ENCODE data around the gene CDC27. TPM values are rescaled to one million over a fixed set of nuclear protein-coding genes. Genes with fewer than 3 reads are reported as not detected.

Gene CDC27
- total RNA-seq, 1 experiment from 2014 or later = 83.3 TPM

DNA sequence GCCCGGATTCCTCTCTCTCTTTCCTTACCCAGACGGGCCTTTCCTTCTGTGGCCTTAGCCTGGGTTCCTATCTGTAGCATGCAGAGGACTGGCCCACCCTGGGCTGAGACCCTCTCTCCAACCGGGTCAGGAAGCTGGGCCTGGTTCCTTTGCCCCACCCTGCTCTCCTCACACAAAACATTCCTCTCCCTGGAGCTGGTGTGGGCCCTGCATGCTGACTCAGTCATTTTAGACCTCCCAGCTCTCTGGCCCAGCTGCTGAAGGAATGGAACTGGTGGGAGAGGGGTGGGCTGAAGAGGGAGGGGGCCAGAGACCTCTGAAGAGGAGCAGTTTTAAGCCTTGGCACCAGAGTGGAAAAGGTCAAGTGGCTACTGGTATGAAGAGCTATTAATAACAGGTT lies 21.0 kb upstream of the CDC27 start:
- TF ChIP-seq, protein P1, sequence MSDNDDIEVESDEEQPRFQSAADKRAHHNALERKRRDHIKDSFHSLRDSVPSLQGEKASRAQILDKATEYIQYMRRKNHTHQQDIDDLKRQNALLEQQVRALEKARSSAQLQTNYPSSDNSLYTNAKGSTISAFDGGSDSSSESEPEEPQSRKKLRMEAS (CRISPR knock-in tag; IDR thresholded peaks at IDR 0.05) = no peak
- no peak for TF ChIP-seq ZNF396 (CRISPR knock-in tag; IDR thresholded peaks at IDR 0.05; ENCODE audit: borderline replicate concordance)
- peaks cover 10% of the 10 kb centered on the region for H3K4me1 Mint-ChIP-seq
- ATAC-seq (no peak), DNase-seq (ENCODE audit: low spot score) (no peak)
- POLR2A ChIA-PET = no interaction called here
- CTCF ChIA-PET = no interaction called here
- H3K9me3 Mint-ChIP-seq = no peaks in the 10 kb centered on the region
- no peak overlapping the region for H3K4me3 Mint-ChIP-seq
- no peaks in the 10 kb centered on the region for H3K36me3 Mint-ChIP-seq
- peaks cover 7% of the 10 kb centered on the region; the same call in 1 of the 2 replicates for H3K27me3 Mint-ChIP-seq (ENCODE audit: low read depth)
- H3K27ac Mint-ChIP-seq = no peak overlapping the region

DNA sequence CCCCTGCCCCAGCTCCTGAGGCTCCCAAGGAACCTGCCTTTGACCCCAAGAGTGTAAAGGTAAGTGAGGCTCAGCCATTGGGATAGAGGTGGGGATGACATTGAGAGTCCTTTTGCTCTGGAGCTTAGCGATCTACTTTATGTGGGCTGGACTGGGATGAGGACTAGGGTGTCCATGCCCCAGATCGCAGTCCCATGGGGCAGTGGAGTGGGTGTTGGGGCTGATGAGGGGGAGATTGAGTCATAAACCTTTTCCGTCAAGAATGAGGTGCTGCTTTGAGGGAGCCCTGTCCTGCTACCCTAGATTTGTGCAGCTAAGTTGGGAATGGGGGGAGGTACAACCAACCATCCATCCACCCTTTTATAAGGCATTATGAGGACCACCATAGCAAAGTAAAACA lies 20.4 kb upstream of the CDC27 start:
- Mint-ChIP-seq H3K4me3 (no peak overlapping the region), H3K9me3 (no peaks in the 10 kb centered on the region)
- CTCF ChIA-PET = interaction anchor here (1.1 kb wide), 1 partner anchor 106 kb away, joined by 4 read pairs; no protein-coding TSS in a partner anchor

DNA sequence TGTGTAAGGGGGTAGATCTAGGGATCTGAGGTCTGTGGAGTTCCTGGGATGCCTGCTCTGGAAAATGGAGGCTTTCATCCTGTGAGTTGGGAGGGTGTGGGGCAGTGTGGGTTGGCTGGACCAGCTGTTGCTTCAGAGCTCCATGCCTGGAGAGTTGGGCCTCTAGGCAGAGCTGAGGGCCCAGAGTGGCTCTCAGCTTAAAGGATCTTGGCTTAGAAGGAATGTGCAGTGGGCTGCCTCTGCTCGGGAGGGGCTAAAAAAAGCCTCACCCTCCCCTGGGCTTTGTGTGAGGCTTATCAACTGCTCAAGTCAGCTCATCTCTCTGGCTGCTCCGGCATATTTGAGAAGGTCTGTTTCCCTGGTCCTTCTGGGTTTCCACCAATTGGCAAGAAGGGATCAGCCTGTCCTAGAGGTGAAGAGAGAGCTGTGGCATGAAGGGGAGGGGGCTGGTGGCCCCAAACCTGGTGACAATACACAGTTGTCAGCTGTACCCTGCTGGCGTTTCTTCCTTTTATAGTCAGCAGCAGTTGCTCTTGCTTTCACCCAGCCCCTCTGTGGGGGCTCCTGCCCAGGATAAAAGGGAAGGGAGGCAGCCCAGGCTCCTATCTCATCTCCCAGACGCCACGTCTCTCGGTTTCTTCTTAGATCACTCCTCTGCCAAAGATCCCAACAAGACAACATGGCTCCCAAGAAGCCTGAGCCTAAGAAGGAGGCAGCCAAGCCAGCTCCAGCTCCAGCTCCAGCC lies 19.8 kb upstream of the CDC27 start, which contains the start of gene MYL4:
MYL4 (plus strand) TSS at position 605 of the 745 bp plus-strand sequence; CDS start at position 680, 75 bp downstream.
- Mint-ChIP-seq H3K27ac (no peak within 1 kb of the TSS), H3K27me3 (ENCODE audit: low read depth) (peaks cover 11% of the 10 kb centered on the region; the same call in 1 of the 2 replicates), H3K9me3 (no peaks in the 10 kb centered on the region), H3K36me3 (no peaks in the 10 kb centered on the region), H3K4me1 (peaks cover 18% of the 10 kb centered on the region), H3K4me3 (no peak within 1 kb of the TSS)
- CTCF ChIA-PET = interaction anchor here (1.1 kb wide), 1 partner anchor 107 kb away, joined by 4 read pairs; no protein-coding TSS in a partner anchor
- ATAC-seq (no peak), DNase-seq (ENCODE audit: low spot score) (no peak)
- POLR2A ChIA-PET = no interaction called here
- TF ChIP-seq, protein P1 (CRISPR knock-in tag; IDR thresholded peaks at IDR 0.05) = no peak
- TF ChIP-seq, protein P2, sequence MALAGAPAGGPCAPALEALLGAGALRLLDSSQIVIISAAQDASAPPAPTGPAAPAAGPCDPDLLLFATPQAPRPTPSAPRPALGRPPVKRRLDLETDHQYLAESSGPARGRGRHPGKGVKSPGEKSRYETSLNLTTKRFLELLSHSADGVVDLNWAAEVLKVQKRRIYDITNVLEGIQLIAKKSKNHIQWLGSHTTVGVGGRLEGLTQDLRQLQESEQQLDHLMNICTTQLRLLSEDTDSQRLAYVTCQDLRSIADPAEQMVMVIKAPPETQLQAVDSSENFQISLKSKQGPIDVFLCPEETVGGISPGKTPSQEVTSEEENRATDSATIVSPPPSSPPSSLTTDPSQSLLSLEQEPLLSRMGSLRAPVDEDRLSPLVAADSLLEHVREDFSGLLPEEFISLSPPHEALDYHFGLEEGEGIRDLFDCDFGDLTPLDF (CRISPR knock-in tag; IDR thresholded peaks at IDR 0.05) = no peak
- TF ChIP-seq, protein P3, sequence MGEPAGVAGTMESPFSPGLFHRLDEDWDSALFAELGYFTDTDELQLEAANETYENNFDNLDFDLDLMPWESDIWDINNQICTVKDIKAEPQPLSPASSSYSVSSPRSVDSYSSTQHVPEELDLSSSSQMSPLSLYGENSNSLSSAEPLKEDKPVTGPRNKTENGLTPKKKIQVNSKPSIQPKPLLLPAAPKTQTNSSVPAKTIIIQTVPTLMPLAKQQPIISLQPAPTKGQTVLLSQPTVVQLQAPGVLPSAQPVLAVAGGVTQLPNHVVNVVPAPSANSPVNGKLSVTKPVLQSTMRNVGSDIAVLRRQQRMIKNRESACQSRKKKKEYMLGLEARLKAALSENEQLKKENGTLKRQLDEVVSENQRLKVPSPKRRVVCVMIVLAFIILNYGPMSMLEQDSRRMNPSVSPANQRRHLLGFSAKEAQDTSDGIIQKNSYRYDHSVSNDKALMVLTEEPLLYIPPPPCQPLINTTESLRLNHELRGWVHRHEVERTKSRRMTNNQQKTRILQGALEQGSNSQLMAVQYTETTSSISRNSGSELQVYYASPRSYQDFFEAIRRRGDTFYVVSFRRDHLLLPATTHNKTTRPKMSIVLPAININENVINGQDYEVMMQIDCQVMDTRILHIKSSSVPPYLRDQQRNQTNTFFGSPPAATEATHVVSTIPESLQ (CRISPR knock-in tag; IDR thresholded peaks at IDR 0.05) = no peak
- TF ChIP-seq ZNF671 (CRISPR knock-in tag; IDR thresholded peaks at IDR 0.05) (no peak), ATF1 (CRISPR knock-in tag; IDR thresholded peaks at IDR 0.05) (no peak), CBFB (CRISPR knock-in tag; IDR thresholded peaks at IDR 0.05; ENCODE audit: low read depth) (no peak), MXD4 (CRISPR knock-in tag; IDR thresholded peaks at IDR 0.05; ENCODE audit: borderline replicate concordance) (no peak), ZNF232 (CRISPR knock-in tag; IDR thresholded peaks at IDR 0.05) (no peak)
- TF ChIP-seq, protein P4, sequence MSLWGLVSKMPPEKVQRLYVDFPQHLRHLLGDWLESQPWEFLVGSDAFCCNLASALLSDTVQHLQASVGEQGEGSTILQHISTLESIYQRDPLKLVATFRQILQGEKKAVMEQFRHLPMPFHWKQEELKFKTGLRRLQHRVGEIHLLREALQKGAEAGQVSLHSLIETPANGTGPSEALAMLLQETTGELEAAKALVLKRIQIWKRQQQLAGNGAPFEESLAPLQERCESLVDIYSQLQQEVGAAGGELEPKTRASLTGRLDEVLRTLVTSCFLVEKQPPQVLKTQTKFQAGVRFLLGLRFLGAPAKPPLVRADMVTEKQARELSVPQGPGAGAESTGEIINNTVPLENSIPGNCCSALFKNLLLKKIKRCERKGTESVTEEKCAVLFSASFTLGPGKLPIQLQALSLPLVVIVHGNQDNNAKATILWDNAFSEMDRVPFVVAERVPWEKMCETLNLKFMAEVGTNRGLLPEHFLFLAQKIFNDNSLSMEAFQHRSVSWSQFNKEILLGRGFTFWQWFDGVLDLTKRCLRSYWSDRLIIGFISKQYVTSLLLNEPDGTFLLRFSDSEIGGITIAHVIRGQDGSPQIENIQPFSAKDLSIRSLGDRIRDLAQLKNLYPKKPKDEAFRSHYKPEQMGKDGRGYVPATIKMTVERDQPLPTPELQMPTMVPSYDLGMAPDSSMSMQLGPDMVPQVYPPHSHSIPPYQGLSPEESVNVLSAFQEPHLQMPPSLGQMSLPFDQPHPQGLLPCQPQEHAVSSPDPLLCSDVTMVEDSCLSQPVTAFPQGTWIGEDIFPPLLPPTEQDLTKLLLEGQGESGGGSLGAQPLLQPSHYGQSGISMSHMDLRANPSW (CRISPR knock-in tag; conservative IDR thresholded peaks at IDR 0.05; ENCODE audit: low read depth) = no peak
- TF ChIP-seq, protein P5, sequence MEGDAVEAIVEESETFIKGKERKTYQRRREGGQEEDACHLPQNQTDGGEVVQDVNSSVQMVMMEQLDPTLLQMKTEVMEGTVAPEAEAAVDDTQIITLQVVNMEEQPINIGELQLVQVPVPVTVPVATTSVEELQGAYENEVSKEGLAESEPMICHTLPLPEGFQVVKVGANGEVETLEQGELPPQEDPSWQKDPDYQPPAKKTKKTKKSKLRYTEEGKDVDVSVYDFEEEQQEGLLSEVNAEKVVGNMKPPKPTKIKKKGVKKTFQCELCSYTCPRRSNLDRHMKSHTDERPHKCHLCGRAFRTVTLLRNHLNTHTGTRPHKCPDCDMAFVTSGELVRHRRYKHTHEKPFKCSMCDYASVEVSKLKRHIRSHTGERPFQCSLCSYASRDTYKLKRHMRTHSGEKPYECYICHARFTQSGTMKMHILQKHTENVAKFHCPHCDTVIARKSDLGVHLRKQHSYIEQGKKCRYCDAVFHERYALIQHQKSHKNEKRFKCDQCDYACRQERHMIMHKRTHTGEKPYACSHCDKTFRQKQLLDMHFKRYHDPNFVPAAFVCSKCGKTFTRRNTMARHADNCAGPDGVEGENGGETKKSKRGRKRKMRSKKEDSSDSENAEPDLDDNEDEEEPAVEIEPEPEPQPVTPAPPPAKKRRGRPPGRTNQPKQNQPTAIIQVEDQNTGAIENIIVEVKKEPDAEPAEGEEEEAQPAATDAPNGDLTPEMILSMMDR (IDR thresholded peaks at IDR 0.05) = no peak
- TF ChIP-seq, protein P6, sequence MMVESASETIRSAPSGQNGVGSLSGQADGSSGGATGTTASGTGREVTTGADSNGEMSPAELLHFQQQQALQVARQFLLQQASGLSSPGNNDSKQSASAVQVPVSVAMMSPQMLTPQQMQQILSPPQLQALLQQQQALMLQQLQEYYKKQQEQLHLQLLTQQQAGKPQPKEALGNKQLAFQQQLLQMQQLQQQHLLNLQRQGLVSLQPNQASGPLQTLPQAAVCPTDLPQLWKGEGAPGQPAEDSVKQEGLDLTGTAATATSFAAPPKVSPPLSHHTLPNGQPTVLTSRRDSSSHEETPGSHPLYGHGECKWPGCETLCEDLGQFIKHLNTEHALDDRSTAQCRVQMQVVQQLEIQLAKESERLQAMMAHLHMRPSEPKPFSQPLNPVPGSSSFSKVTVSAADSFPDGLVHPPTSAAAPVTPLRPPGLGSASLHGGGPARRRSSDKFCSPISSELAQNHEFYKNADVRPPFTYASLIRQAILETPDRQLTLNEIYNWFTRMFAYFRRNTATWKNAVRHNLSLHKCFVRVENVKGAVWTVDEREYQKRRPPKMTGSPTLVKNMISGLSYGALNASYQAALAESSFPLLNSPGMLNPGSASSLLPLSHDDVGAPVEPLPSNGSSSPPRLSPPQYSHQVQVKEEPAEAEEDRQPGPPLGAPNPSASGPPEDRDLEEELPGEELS (CRISPR knock-in tag; IDR thresholded peaks at IDR 0.05) = no peak

More for the DNA sequence above, 20.4 kb upstream of the CDC27 start:
- TF ChIP-seq RORB (CRISPR knock-in tag; IDR thresholded peaks at IDR 0.05) (no peak), ESRRA (CRISPR knock-in tag; IDR thresholded peaks at IDR 0.05; ENCODE audit: borderline replicate concordance) (no peak), GRHL2 (CRISPR knock-in tag; IDR thresholded peaks at IDR 0.05; ENCODE audit: insufficient replicate concordance, severe bottlenecking) (no peak), PRRX2 (CRISPR knock-in tag; IDR thresholded peaks at IDR 0.05) (no peak), JAZF1 (CRISPR knock-in tag; IDR thresholded peaks at IDR 0.05) (no peak), TCF7 (CRISPR knock-in tag; IDR thresholded peaks at IDR 0.05; ENCODE audit: low read depth) (no peak), ZNF232 (CRISPR knock-in tag; IDR thresholded peaks at IDR 0.05) (no peak)
- TF ChIP-seq, protein P7, sequence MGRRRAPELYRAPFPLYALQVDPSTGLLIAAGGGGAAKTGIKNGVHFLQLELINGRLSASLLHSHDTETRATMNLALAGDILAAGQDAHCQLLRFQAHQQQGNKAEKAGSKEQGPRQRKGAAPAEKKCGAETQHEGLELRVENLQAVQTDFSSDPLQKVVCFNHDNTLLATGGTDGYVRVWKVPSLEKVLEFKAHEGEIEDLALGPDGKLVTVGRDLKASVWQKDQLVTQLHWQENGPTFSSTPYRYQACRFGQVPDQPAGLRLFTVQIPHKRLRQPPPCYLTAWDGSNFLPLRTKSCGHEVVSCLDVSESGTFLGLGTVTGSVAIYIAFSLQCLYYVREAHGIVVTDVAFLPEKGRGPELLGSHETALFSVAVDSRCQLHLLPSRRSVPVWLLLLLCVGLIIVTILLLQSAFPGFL (CRISPR knock-in tag; IDR thresholded peaks at IDR 0.05; ENCODE audit: borderline replicate concordance) = no peak
- POLR2A ChIA-PET = no interaction called here
- Mint-ChIP-seq H3K36me3 (no peaks in the 10 kb centered on the region), H3K27me3 (ENCODE audit: low read depth) (peaks cover 11% of the 10 kb centered on the region; the same call in 1 of the 2 replicates), H3K27ac (no peak overlapping the region), H3K4me1 (peaks cover 14% of the 10 kb centered on the region)
- DNase-seq (ENCODE audit: low spot score) (no peak), ATAC-seq (no peak)

All from WTC11 (cell line).